Endothelial cell (in vitro differentiated cells): ENCODE results near the gene NUDT14. TPM values are rescaled to one million over a fixed set of nuclear protein-coding genes. Genes with fewer than 3 reads are reported as not detected.

ENCODE experiments used
- DNase-seq: peaks from one replicate; pipeline ENCODE4 v3.0.0; 2021; ENCODE audit warnings: low spot score
- H3K27ac Mint-ChIP-seq: one replicate; pipeline ENCODE4 v1.8.0; 2021; ENCODE audit warnings: mixed read lengths, inconsistent platforms; ENCODE audit not compliant: unreplicated experiment
- H3K27me3 Mint-ChIP-seq: one replicate; pipeline ENCODE4 v1.8.0; 2021; ENCODE audit warnings: mild to moderate bottlenecking, moderate library complexity, mixed read lengths, inconsistent platforms; ENCODE audit not compliant: unreplicated experiment
- H3K36me3 Mint-ChIP-seq: one replicate; pipeline ENCODE4 v1.8.0; 2021; ENCODE audit warnings: mild to moderate bottlenecking, low read depth, mixed read lengths, inconsistent platforms; ENCODE audit not compliant: unreplicated experiment
- H3K4me1 Mint-ChIP-seq: one replicate; pipeline ENCODE4 v1.8.0; 2021; ENCODE audit warnings: mild to moderate bottlenecking, mixed read lengths, inconsistent platforms; ENCODE audit not compliant: unreplicated experiment
- H3K4me3 Mint-ChIP-seq: one replicate; pipeline ENCODE4 v1.8.0; 2021; ENCODE audit warnings: mild to moderate bottlenecking, mixed read lengths, inconsistent platforms; ENCODE audit not compliant: unreplicated experiment
- H3K9me3 Mint-ChIP-seq: one replicate; pipeline ENCODE4 v1.8.0; 2021; ENCODE audit warnings: mixed read lengths, inconsistent platforms; ENCODE audit not compliant: unreplicated experiment
- total RNA-seq: library from RNA; stranded (reverse); fragmentation: NEBNext Ultra II Directional; extraction: Animal tissue kit (Norgen Biotek cat#: 25700); gene quantifications from one replicate; pipeline ENCODE4 v1.2.1, GENCODE V29; 2021; ENCODE audit not compliant: unreplicated experiment
- TF ChIP-seq, protein P1 (sequence below): fragments of 200-600 bp; sonication (generic); IDR thresholded peaks from one replicate; pipeline ENCODE4 v1.5.0; 2021; ENCODE audit warnings: antibody characterized with exemption; ENCODE audit not compliant: unreplicated experiment

The NUDT14 gene
- total RNA-seq, 1 donor from 2014 or later = 135 TPM

DNA sequence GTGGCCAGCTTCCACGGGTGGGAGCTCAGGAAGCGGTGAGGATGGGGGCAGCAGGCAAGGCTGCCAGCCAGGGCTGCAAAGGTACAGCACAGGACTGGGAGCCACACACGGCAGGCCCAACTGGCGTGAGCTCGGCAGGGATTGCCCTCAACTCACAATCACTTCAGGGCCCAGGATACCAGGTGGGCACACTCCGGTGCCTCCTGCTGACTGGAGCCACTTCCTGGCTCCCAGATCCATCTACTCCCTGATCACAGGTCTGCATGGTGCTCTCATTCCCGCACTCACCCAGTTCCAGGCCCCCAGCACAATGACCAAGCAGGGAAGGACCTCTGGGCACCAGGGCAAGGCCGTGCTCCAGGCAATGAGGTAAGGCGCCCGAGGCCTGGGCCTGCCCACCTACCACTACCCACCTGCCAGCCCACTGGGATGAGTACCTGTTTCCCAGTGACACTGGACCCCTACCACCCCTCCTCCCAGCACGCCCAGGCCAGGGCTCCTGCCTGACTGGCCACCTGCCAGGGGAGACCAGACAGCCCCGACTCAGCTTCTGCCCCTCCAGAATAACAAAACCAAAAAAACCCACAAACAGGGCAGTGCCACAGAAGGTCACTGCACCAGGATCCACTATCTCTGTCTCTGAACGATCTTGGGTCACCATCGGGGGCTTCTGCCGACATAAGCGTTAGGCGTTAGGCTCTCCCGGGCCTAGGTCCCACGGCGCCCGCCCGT, 14.4 kb downstream of the NUDT14 start:
- Mint-ChIP-seq H3K27me3 (peaks cover 23% of the 10 kb centered on the region), H3K4me3 (peak overlapping the region; percentile 90), H3K27ac (no peak overlapping the region), H3K9me3 (no peaks in the 10 kb centered on the region), H3K4me1 (peaks cover 37% of the 10 kb centered on the region), H3K36me3 (peaks cover 6% of the 10 kb centered on the region)
- TF ChIP-seq, protein P1, sequence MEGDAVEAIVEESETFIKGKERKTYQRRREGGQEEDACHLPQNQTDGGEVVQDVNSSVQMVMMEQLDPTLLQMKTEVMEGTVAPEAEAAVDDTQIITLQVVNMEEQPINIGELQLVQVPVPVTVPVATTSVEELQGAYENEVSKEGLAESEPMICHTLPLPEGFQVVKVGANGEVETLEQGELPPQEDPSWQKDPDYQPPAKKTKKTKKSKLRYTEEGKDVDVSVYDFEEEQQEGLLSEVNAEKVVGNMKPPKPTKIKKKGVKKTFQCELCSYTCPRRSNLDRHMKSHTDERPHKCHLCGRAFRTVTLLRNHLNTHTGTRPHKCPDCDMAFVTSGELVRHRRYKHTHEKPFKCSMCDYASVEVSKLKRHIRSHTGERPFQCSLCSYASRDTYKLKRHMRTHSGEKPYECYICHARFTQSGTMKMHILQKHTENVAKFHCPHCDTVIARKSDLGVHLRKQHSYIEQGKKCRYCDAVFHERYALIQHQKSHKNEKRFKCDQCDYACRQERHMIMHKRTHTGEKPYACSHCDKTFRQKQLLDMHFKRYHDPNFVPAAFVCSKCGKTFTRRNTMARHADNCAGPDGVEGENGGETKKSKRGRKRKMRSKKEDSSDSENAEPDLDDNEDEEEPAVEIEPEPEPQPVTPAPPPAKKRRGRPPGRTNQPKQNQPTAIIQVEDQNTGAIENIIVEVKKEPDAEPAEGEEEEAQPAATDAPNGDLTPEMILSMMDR = no peak
- no peak for DNase-seq

DNA sequence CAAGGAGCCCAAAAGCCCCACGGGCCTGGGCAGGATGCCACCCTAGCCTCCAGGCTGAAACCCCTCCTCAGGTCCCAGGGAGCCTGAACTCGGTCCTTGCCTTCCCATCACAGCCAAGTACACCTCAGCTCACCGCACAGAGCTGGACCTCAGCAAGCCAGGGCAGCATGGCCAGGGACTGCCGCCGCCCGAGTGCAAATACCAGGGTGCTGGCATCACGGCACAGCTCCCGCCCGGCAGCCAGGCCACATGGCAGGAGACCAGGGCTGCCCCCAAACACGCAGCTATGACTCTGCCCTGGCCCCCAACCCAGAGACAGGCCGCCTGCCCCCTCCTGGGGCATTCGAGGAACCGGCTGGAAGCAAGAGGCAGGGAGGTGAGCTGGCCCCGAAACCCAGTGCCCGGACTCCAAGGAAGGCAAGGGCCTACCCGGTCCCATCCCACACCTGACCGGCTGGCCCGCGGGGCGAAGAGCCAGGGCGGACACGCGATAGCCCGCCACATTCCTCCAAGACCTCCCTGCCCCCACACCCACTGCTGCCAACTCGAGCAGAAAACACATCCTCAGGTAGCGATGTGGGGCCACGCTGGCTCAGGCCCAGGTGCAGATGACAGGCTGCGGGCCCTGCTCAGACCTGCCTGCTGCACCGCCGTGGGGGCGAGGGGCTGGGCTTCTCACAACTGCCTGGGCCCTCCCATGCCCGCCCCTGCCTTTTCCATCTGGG, 15.2 kb downstream of the NUDT14 start:
- TF ChIP-seq, protein P1 = no peak
- no peak for DNase-seq
- Mint-ChIP-seq H3K27ac (no peak overlapping the region), H3K4me1 (peaks cover 41% of the 10 kb centered on the region), H3K9me3 (no peaks in the 10 kb centered on the region), H3K4me3 (peak overlapping the region; percentile 62), H3K36me3 (peaks cover 6% of the 10 kb centered on the region), H3K27me3 (peaks cover 26% of the 10 kb centered on the region)

DNA sequence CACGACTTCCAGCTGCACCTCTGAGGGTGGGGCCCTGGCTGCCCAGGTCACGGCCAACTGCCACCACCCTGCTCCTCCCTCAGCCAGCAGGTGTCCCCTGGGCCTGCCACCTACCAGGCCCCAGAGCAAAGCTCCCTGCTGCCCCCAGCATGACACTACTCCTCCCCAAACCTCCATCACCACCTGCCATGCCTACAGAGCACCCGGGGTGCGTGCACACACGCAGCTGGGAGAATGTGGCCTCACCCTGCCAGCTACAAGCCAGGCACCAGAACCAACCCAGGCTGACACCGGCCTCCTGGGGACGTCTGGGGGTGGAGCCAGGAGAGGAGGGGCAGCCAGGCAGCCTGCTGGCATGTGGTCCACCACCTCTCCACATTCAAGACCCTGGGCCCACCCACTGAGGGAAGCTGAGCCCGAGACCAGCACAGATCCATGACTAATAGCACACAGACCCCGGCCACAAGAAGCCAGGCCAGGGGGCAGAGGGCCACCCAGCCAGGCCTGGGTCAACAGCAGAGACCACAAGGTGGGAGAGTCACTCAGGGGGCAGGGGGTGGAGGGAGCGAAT, 15.9 kb downstream of the NUDT14 start:
- Mint-ChIP-seq H3K36me3 (peaks cover 6% of the 10 kb centered on the region), H3K4me1 (peaks cover 47% of the 10 kb centered on the region), H3K9me3 (no peaks in the 10 kb centered on the region), H3K27me3 (peaks cover 28% of the 10 kb centered on the region), H3K4me3 (no peak overlapping the region), H3K27ac (no peak overlapping the region)
- no peak for DNase-seq
- TF ChIP-seq, protein P1 = no peak

DNA sequence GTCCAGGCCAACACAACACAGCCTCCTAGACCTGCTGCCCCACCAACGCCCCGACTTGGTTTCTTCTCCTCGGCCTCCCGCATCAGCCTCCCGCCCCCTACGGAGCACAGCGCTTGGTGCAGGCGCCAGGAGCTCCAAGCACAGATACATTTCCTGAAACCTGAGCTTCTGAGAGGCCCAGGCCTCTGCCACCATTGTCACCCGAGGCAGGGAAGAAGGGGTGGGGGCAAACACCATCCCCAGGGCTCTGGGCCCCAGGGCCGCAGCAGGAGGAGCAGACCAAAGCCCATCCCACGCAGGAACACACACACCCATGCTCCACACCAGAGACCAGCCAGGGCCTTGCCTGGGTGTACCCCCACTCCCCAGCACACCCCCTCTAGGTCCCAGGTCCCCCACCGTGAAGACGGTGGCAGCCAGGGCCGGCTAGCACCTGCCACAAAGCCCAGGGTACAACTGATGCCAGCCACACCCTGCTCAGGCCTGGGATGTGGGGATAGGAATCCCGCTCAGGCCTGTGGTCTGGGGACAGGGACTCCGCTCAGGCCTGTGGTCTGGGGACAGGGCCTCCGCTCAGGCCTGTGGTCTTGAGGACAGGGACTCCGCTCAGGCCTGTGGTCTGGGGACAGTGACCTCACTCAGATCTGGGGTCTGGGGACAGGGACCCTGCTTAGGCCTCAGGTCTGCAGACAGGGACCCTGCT, 17.9 kb downstream of the NUDT14 start:
- DNase-seq = peak; percentile 34
- peaks cover 44% of the 10 kb centered on the region for H3K4me1 Mint-ChIP-seq
- peaks cover 6% of the 10 kb centered on the region for H3K36me3 Mint-ChIP-seq
- H3K4me3 Mint-ChIP-seq = peak overlapping the region; percentile 42
- H3K27me3 Mint-ChIP-seq = peaks cover 28% of the 10 kb centered on the region
- no peak overlapping the region for H3K27ac Mint-ChIP-seq
- H3K9me3 Mint-ChIP-seq = no peaks in the 10 kb centered on the region
- TF ChIP-seq, protein P1 = no peak
